Liver (tissue), 9 donors: ENCODE measurements around the gene TLE4. TPM values are rescaled to one million over a fixed set of nuclear protein-coding genes. Genes with fewer than 3 reads are reported as not detected.

ENCODE experiments used
- DNase-seq: peaks from one replicate; pipeline ENCODE4 v3.0.0-alpha.2; 2017; ENCODE audit warnings: low spot score
- H3K27ac ChIP-seq, 2 donors: one replicate each; pipeline ENCODE4 v1.7.0; 2013; ENCODE audit warnings: inconsistent platforms in 2 of 2, low read length in 2 of 2, control low read depth in 1 of 2, low read depth in 1 of 2, mild to moderate bottlenecking in 1 of 2
- H3K27me3 ChIP-seq, 4 donors: one replicate each; pipeline versions ENCODE4 v1.6.1 to v1.7.0; 2013; ENCODE audit warnings: low read length in 3 of 4, inconsistent platforms in 1 of 4, mild to moderate bottlenecking in 1 of 4, moderate library complexity in 1 of 4; ENCODE audit not compliant: control insufficient read depth in 4 of 4, insufficient read depth in 4 of 4
- H3K36me3 ChIP-seq, 4 donors: one replicate each; pipeline versions ENCODE4 v1.6.1 to v1.7.0; 2013; ENCODE audit warnings: low read length in 3 of 4, mild to moderate bottlenecking in 3 of 4, low read depth in 1 of 4, moderate library complexity in 1 of 4; ENCODE audit not compliant: control insufficient read depth in 4 of 4, insufficient read depth in 3 of 4
- H3K4me1 ChIP-seq, 4 donors: one replicate each; pipeline versions ENCODE4 v1.6.1 to v1.7.0; 2013; ENCODE audit warnings: low read length in 3 of 4, mild to moderate bottlenecking in 3 of 4, moderate library complexity in 1 of 4; ENCODE audit not compliant: control insufficient read depth in 4 of 4, insufficient read depth in 4 of 4
- H3K4me3 ChIP-seq, 3 donors: one replicate each; pipeline versions ENCODE4 v1.6.1 to v1.7.0; 2013; ENCODE audit warnings: low read length in 3 of 3, control low read depth in 1 of 3, low read depth in 1 of 3, mild to moderate bottlenecking in 1 of 3
- H3K9ac ChIP-seq, 2 donors: one replicate each; pipeline ENCODE4 v1.7.0; 2013; ENCODE audit warnings: low read length in 2 of 2, mild to moderate bottlenecking in 2 of 2, moderate library complexity in 2 of 2, control low read depth in 1 of 2, low read depth in 1 of 2
- H3K9me3 ChIP-seq, 4 donors: one replicate each; pipeline versions ENCODE4 v1.6.1 to v1.7.0; 2013; ENCODE audit warnings: low read length in 3 of 4; ENCODE audit not compliant: control insufficient read depth in 4 of 4
- ATF3 ChIP-seq: IDR thresholded peaks from 2 replicates; pipeline ENCODE4 v1.6.1; 2016; ENCODE audit warnings: antibody characterized with exemption
- CTCF ChIP-seq: fragments of 150-350 bp; IDR thresholded peaks from 2 replicates; pipeline ENCODE4 v1.5.1; 2017; ENCODE audit warnings: improper control_type of control experiment, low read depth, low read length; ENCODE audit not compliant: missing input control
- EGR1 ChIP-seq, 2 donors: IDR thresholded peaks; 2 replicates each; pipeline ENCODE4 v1.6.1; 2016 to 2018; ENCODE audit warnings: antibody characterized with exemption in 2 of 2, low read depth in 2 of 2
- FOXA1 ChIP-seq: IDR thresholded peaks from 2 replicates; pipeline ENCODE4 v1.6.1; 2016; ENCODE audit warnings: antibody characterized with exemption
- FOXA2 ChIP-seq: IDR thresholded peaks from 2 replicates; pipeline ENCODE4 v1.6.1; 2016; ENCODE audit warnings: antibody characterized with exemption
- GABPA ChIP-seq, 2 donors: IDR thresholded peaks in 1 of 2; conservative IDR thresholded peaks in 1 of 2; 2 replicates each; pipeline ENCODE4 v1.6.1; 2016; ENCODE audit warnings: antibody characterized with exemption in 2 of 2, mild to moderate bottlenecking in 1 of 2, moderate library complexity in 1 of 2
- HNF4A ChIP-seq, 2 donors: conservative IDR thresholded peaks; 2 replicates each; pipeline ENCODE4 v1.6.1; 2016; ENCODE audit warnings: antibody characterized with exemption in 2 of 2, mild to moderate bottlenecking in 2 of 2
- HNF4G ChIP-seq: IDR thresholded peaks from 2 replicates; pipeline ENCODE4 v1.6.1; 2016; ENCODE audit warnings: antibody characterized with exemption
- JUND ChIP-seq, 2 donors: IDR thresholded peaks; 2 replicates each; pipeline ENCODE4 v1.6.1; 2016; ENCODE audit warnings: antibody characterized with exemption in 2 of 2
- MAX ChIP-seq: IDR thresholded peaks from 2 replicates; pipeline ENCODE4 v1.6.1; 2016; ENCODE audit warnings: antibody characterized with exemption
- NR2F2 ChIP-seq: IDR thresholded peaks from 2 replicates; pipeline ENCODE4 v1.6.1; 2016; ENCODE audit warnings: antibody characterized with exemption
- RAD21 ChIP-seq, 2 donors: IDR thresholded peaks; 2 replicates each; pipeline ENCODE4 v1.6.1; 2016; ENCODE audit warnings: antibody characterized with exemption in 2 of 2, mild to moderate bottlenecking in 2 of 2
- REST ChIP-seq: IDR thresholded peaks from 2 replicates; pipeline ENCODE4 v1.6.1; 2016; ENCODE audit warnings: antibody characterized with exemption, mild to moderate bottlenecking
- RXRA ChIP-seq, 2 donors: IDR thresholded peaks; 2 replicates each; pipeline ENCODE4 v1.6.1; 2017 to 2018; ENCODE audit warnings: antibody characterized with exemption in 2 of 2, mild to moderate bottlenecking in 1 of 2
- SP1 ChIP-seq: IDR thresholded peaks from 2 replicates; pipeline ENCODE4 v1.6.1; 2018; ENCODE audit warnings: antibody characterized with exemption, mild to moderate bottlenecking
- TAF1 ChIP-seq: conservative IDR thresholded peaks from 2 replicates; pipeline ENCODE4 v1.6.1; 2016; ENCODE audit warnings: antibody characterized with exemption, mild to moderate bottlenecking
- YY1 ChIP-seq: IDR thresholded peaks from 2 replicates; pipeline ENCODE4 v1.6.1; 2016; ENCODE audit warnings: antibody characterized with exemption, mild to moderate bottlenecking
- ZBTB33 ChIP-seq: IDR thresholded peaks from 2 replicates; pipeline ENCODE4 v1.6.1; 2016; ENCODE audit warnings: antibody characterized with exemption
- polyA plus RNA-seq, 2 donors: library from polyadenylated mRNA; stranded (reverse) in 1 of 2; unstranded in 1 of 2; fragments of 200-250 nt in 1 of 2; fragments of >200 nt in 1 of 2; fragmentation: Nextera tagmentation in 1 of 2; extraction: Ambion mirVana in 1 of 2; gene quantifications; one replicate each; pipeline versions ENCODE4 v1.2.1 to v1.2.3, GENCODE V29; 2013 to 2015
- total RNA-seq, 2 donors: library from RNA; depleted of rRNA; stranded (reverse); fragments of >200 nt; gene quantifications; one replicate each; pipeline ENCODE4 v1.2.3, GENCODE V29; 2014
- donor health status: healthy.
- donor health status: healthy.
- donor health status: healthy.
- donor health status: healthy.
- donor health status: healthy.

TLE4 gene
- total and polyA plus RNA-seq, 4 donors, result 2.5 to 6.6 (median 4.7) TPM

GRCh38 chr9:79655551-79655950 is 83.8 kb downstream of the TLE4 start:
- H3K9me3 ChIP-seq, result no peaks in the 10 kb centered on the region
- peaks cover 0 to 2% (median 0%) of the 10 kb centered on the region in 4 donors for H3K36me3 ChIP-seq
- H3K4me3 ChIP-seq, result no peak overlapping the region
- H3K27ac ChIP-seq, result no peak overlapping the region
- H3K4me1 ChIP-seq, result no peaks in the 10 kb centered on the region
- no peak for DNase-seq
- no peak overlapping the region for H3K9ac ChIP-seq
- TF ChIP-seq ATF3 (no peak), NR2F2 (no peak), CTCF (no peak), SP1 (no peak), TAF1 (no peak), GABPA (IDR thresholded peaks at IDR 0.05 in 1 of 2, conservative IDR thresholded peaks at IDR 0.05 in 1 of 2) (no peak), EGR1 (IDR thresholded peaks at IDR 0.05; ENCODE audit: low read depth in 2 of 2) (no peak), RXRA (IDR thresholded peaks at IDR 0.05) (no peak), RAD21 (IDR thresholded peaks at IDR 0.05) (no peak), MAX (no peak), JUND (IDR thresholded peaks at IDR 0.05) (no peak), REST (no peak), YY1 (no peak), FOXA1 (no peak), HNF4A (conservative IDR thresholded peaks at IDR 0.05) (no peak), ZBTB33 (no peak), FOXA2 (no peak), HNF4G (no peak)
- no peaks in the 10 kb centered on the region for H3K27me3 ChIP-seq
